Left ventricle myocardium superior (tissue), 1 donor: Measurements from ENCODE around the gene RAD54L2. TPM values are rescaled to one million over a fixed set of nuclear protein-coding genes. Genes with fewer than 3 reads are reported as not detected.
"Not testable (repeated sequence)": the region's sequence is repeated elsewhere in the genome, so short reads cannot be mapped to it uniquely, and the experiment has no call there.

ENCODE experiments used
- ATAC-seq: fragments of 200-7000 bp; cut with Tn5 transposase; one replicate; pipeline ENCODE4 v1.9.1; 2020; ENCODE audit warnings: mild to moderate bottlenecking, moderate library complexity
- DNase-seq: peaks from one replicate; pipeline ENCODE4 v3.0.0-alpha.2; 2020
- intact Hi-C: fragments of 100-400 bp; cut with micrococcal nuclease; formaldehyde crosslinking; loops from one replicate; pipeline ENCODE4 v1.11.0; 2022
- total RNA-seq: library from RNA; stranded (reverse); fragmentation: NEBNext Ultra II Directional; extraction: Animal tissue kit (Norgen Biotek cat#: 25700); gene quantifications from one replicate; pipeline ENCODE4 v1.2.1, GENCODE V29; 2021
- donor health status: DM: no; HTN: yes; CAD: no; lungs with severe emphysema.

RAD54L2 gene
- total RNA-seq, 1 donor from 2014 or later, result 10.4 TPM

- ATAC-seq (peak; percentile 16), DNase-seq (no peak)
- intact Hi-C loops, result no loop called here
These were observed 432 bp upstream of the RAD54L2 start for GRCh38 chr3:51538115-51538458.

GRCh38 chr3:51539291-51539941 lies 897 bp downstream of the RAD54L2 start:
- DNase-seq (no peak), ATAC-seq (peak; percentile 24)
- intact Hi-C loops, result no loop called here

GRCh38 chr3:51542596-51542995 lies 4.1 kb downstream of the RAD54L2 start:
- intact Hi-C loops, ATAC-seq, DNase-seq: not testable (repeated sequence)

GRCh38 chr3:51544011-51544775 lies 5.7 kb downstream of the RAD54L2 start:
- DNase-seq (no peak), ATAC-seq (no peak)
- intact Hi-C loops, result no loop called here

- DNase-seq (no peak), ATAC-seq (no peak)
- intact Hi-C loops, result no loop called here
These were observed 8.8 kb downstream of the RAD54L2 start for GRCh38 chr3:51547274-51547673.

GRCh38 chr3:51549311-51549710 lies 10.8 kb downstream of the RAD54L2 start:
- no peak for DNase-seq
- ATAC-seq, result no peak
- intact Hi-C loops, result no loop called here

- DNase-seq (no peak), ATAC-seq (no peak)
- intact Hi-C loops, result no loop called here
These were observed 11.7 kb downstream of the RAD54L2 start for GRCh38 chr3:51550080-51550819.

GRCh38 chr3:51557993-51558392 lies 19.5 kb downstream of the RAD54L2 start:
- intact Hi-C loops, result no loop called here
- DNase-seq, result no peak
- ATAC-seq, result no peak

GRCh38 chr3:51559411-51559888 lies 20.9 kb downstream of the RAD54L2 start:
- intact Hi-C loops, result no loop called here
- ATAC-seq (peak; percentile 68), DNase-seq (no peak)

- intact Hi-C loops, result no loop called here
These were observed 21.4 kb downstream of the RAD54L2 start for GRCh38 chr3:51559961-51560360.

GRCh38 chr3:51562403-51562802 lies 23.9 kb downstream of the RAD54L2 start:
- intact Hi-C loops, ATAC-seq, DNase-seq: not testable (repeated sequence)

More at GRCh38 chr3:51559961-51560360, 21.4 kb downstream of the RAD54L2 start:
- DNase-seq, result no peak
- ATAC-seq, result no peak

GRCh38 chr3:51568036-51568435 lies 29.5 kb downstream of the RAD54L2 start:
- intact Hi-C loops, result no loop called here
- peak; percentile 77 for ATAC-seq

GRCh38 chr3:51568996-51569395 lies 30.5 kb downstream of the RAD54L2 start:
- DNase-seq (no peak), ATAC-seq (no peak)
- intact Hi-C loops, result no loop called here

More at GRCh38 chr3:51568036-51568435, 29.5 kb downstream of the RAD54L2 start:
- no peak for DNase-seq

GRCh38 chr3:51578238-51578637 lies 39.7 kb downstream of the RAD54L2 start:
- ATAC-seq, result no peak
- intact Hi-C loops, result no loop called here

GRCh38 chr3:51580418-51580817 lies 41.9 kb downstream of the RAD54L2 start:
- intact Hi-C loops, result no loop called here
- DNase-seq (no peak), ATAC-seq (no peak)

More at GRCh38 chr3:51578238-51578637, 39.7 kb downstream of the RAD54L2 start:
- DNase-seq, result no peak

- DNase-seq (no peak), ATAC-seq (no peak)
- intact Hi-C loops, result no loop called here
These were observed 43.0 kb downstream of the RAD54L2 start for GRCh38 chr3:51581524-51581923.

GRCh38 chr3:51585197-51585596 lies 46.7 kb downstream of the RAD54L2 start:
- ATAC-seq, result no peak
- no peak for DNase-seq
- intact Hi-C loops, result no loop called here

GRCh38 chr3:51585871-51586270 lies 47.4 kb downstream of the RAD54L2 start:
- ATAC-seq, result no peak
- intact Hi-C loops, result no loop called here
- no peak for DNase-seq
